ENCODE data around the gene LY86.

DNA sequence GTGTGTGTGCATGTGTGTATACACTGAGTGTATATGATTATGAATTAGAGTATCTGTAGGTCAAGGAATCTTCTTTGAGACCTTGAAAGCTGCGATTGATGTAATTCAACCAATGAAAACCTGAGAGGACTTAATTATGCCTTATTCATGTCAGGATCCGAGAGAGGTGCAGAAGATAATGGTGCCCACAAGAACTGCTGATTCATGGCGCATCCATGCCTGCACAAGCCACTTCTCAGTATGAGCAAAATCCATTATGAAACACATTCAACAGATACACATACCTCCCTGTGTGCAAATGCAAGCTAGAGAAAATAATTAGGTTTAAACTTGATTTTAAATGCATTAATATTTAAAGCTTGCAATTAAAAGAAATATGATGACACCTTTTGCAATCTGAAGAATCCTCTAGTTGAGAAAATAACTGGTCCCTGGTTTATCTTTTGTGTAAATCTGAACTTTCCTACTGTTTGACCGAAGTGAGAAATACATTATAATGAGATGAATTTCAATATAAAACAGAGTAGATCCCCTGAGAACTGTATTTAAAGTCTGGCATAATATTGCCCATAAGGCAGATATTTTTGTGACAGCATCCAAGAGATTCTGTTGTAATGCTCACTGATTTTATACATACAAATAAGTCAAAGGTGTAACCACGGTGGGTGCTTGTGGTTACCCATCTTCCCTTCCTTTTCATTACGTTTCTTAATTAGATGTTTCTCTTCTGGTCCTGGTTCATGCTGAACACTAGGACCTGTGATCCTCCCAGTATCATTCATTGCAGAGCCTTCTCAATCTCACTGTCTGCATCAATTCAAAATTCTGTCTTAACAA is 45.6 kb downstream of the LY86 start:
- TF ChIP-seq POLR2A (IDR thresholded peaks at IDR 0.05) = no peak
- TF ChIP-seq CTCF (IDR thresholded peaks at IDR 0.05) = no peak

Data from uterus (tissue), 2 donors.